ENCODE results near the gene GJB4. TPM values are rescaled to one million over a fixed set of nuclear protein-coding genes. Genes with fewer than 3 reads are reported as not detected.

Gene GJB4
- polyA plus RNA-seq, 1 of the 3 experiments (the other 2 are of a cell fraction): not detected

DNA sequence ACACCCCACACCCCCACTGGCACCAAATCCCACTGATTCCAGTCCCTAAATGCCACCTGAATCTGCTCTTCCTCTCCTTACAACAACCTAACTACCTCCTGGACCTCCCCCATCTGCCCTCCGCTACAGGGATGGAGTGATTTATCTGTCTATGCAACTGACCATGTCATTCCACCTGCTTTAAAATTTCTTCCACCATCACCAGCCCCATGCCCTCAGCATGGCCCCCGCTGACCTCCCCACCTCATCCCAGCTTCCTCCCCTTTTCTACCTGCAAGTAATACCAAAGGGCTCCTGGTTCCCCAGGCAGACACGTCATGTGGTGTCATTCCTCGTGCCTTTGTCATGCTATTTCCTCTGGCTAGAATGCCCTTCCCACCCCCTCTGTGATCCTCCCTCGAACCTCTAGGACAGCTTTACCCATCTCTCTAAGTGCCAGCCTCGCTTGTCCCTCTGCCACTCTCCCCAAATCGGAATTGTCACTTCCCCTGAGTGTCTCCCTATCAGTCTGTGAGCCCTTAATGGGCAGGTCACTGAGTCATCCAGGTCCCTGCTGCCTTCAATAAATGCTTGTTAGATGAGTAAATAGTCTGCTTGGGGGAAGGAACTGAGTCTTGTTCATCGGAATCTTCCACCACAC is 3.7 kb downstream of the GJB4 start (continued):
- TF ChIP-seq REST (IDR thresholded peaks at IDR 0.05; ENCODE audit: low read depth, low read length) (no peak), ZBTB33 (IDR thresholded peaks at IDR 0.05; ENCODE audit: borderline replicate concordance, low read depth) (no peak)

DNA sequence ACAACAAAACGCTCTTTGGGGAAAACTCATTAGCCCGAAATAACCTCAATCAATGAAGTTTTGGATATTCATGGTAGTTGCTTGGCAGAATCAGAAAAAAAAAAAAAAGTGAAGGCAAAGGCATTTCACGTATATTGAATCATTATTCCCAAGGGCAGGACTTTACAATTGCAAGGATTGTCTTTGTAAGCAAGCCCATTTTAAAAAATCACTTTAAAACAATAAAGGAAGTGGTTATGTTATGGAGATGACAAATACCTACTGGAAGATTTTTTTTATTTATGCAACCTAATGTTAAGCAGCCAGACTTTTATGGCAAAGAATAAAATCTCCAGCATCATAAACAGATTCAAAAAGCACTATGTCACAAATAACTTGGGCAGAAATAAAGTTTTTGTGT is 9.3 kb downstream of the GJB4 start:
- H3F3A ChIP-seq (replicated peaks; ENCODE audit: insufficient read depth): no peaks in the 10 kb centered on the region
- H3K9me3 ChIP-seq: no peaks in the 10 kb centered on the region
- H3K27ac ChIP-seq (ENCODE audit: low read depth in 2 of 2, low read length in 1 of 2): no peak overlapping the region
- ChIA-PET CTCF (no interaction called here), POLR2A (no interaction called here)
- no peaks in the 10 kb centered on the region for H4K20me1 ChIP-seq (ENCODE audit: insufficient read depth)
- no peak overlapping the region for H3K4me3 ChIP-seq (ENCODE audit: low read depth in 2 of 2, low read length in 1 of 2)
- no peaks in the 10 kb centered on the region for H3K36me3 ChIP-seq (replicated peaks in 1 of 2; ENCODE audit: control insufficient read depth in 1 of 2, insufficient read depth in 2 of 2, low read length in 1 of 2)
- H3K79me2 ChIP-seq (ENCODE audit: insufficient read depth): no peaks in the 10 kb centered on the region
- no peaks in the 10 kb centered on the region for H3K9me2 ChIP-seq
- WGBS (ENCODE audit: low lambda C conversion rate): 25% methylated on average over 3 of the region's 3 CpGs
- peaks cover 0 to 6% of the 10 kb centered on the region in 2 experiments; a peak in 1 of 4 replicates for H3K4me1 ChIP-seq (ENCODE audit: control insufficient read depth in 1 of 2, insufficient read depth in 2 of 2, low read depth in 1 of 2, low read length in 1 of 2)
- H3K9ac ChIP-seq: no peak overlapping the region
- H2AFZ ChIP-seq (ENCODE audit: low read depth): no peak overlapping the region
- H3K4me2 ChIP-seq: no peak overlapping the region
- TF ChIP-seq POLR2AphosphoS5 (IDR thresholded peaks at IDR 0.05; ENCODE audit: low read depth, low read length) (no peak), TAF1 (IDR thresholded peaks at IDR 0.05; ENCODE audit: borderline replicate concordance, low read depth, low read length) (no peak), JUND (IDR thresholded peaks at IDR 0.05) (no peak), NRF1 (IDR thresholded peaks at IDR 0.05; ENCODE audit: low read depth, low read length) (no peak), FOSL2 (IDR thresholded peaks at IDR 0.05; ENCODE audit: borderline replicate concordance, low read depth) (no peak), GATA2 (CRISPR knock-in tag; IDR thresholded peaks at IDR 0.05) (no peak), CHD2 (IDR thresholded peaks at IDR 0.05; ENCODE audit: low read length, partially characterized antibody) (no peak), TCF12 (IDR thresholded peaks at IDR 0.05) (no peak), SIN3A (IDR thresholded peaks at IDR 0.05; ENCODE audit: borderline replicate concordance, low read depth, low read length) (no peak), FOXM1 (IDR thresholded peaks at IDR 0.05; ENCODE audit: low read depth) (no peak)
- TF ChIP-seq, protein P1, sequence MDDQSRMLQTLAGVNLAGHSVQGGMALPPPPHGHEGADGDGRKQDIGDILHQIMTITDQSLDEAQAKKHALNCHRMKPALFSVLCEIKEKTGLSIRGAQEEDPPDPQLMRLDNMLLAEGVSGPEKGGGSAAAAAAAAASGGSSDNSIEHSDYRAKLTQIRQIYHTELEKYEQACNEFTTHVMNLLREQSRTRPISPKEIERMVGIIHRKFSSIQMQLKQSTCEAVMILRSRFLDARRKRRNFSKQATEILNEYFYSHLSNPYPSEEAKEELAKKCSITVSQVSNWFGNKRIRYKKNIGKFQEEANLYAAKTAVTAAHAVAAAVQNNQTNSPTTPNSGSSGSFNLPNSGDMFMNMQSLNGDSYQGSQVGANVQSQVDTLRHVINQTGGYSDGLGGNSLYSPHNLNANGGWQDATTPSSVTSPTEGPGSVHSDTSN (IDR thresholded peaks at IDR 0.05): no peak
- TF ChIP-seq, protein P2, sequence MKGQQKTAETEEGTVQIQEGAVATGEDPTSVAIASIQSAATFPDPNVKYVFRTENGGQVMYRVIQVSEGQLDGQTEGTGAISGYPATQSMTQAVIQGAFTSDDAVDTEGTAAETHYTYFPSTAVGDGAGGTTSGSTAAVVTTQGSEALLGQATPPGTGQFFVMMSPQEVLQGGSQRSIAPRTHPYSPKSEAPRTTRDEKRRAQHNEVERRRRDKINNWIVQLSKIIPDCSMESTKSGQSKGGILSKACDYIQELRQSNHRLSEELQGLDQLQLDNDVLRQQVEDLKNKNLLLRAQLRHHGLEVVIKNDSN (IDR thresholded peaks at IDR 0.05; ENCODE audit: borderline replicate concordance, low read depth): no peak
- H3K27me3 ChIP-seq (ENCODE audit: insufficient read depth): no peaks in the 10 kb centered on the region; the same call in 1 of the 2 replicates
- no peak for DNase-seq
